22Rv1 (cell line): Measurements from ENCODE around the gene RANGAP1.

Experiments used
- ZFX ChIP-seq: fragments of 450-650 bp; IDR thresholded peaks from 2 replicates; pipeline ENCODE4 v1.6.1; 2017; ENCODE audit warnings: antibody characterized with exemption, borderline replicate concordance
- TF ChIP-seq, protein P1 (sequence below): fragments of 450-650 bp; IDR thresholded peaks from 2 replicates; pipeline ENCODE4 v1.5.1; 2017; ENCODE audit warnings: mild to moderate bottlenecking

DNA sequence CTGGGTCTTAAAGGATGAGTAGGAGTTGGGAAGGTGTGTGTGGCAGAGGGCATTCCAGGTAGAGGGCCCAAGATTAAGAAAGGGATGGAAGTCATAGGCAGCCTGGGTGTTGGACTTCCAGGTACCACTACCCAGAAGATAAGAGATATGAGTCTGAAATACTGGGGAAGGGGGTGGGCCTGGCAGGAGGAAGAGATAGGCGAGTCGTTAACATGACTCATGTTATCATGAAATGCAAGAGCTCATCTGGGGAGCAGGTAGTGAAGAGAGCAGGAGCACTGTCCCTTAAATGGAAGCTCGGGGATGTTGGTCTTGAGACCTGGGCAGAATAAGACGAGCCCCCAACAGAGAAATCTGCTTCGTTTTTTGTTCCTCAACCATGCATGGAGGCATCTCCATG, 25.5 kb upstream of the RANGAP1 start:
- TF ChIP-seq, protein P1, sequence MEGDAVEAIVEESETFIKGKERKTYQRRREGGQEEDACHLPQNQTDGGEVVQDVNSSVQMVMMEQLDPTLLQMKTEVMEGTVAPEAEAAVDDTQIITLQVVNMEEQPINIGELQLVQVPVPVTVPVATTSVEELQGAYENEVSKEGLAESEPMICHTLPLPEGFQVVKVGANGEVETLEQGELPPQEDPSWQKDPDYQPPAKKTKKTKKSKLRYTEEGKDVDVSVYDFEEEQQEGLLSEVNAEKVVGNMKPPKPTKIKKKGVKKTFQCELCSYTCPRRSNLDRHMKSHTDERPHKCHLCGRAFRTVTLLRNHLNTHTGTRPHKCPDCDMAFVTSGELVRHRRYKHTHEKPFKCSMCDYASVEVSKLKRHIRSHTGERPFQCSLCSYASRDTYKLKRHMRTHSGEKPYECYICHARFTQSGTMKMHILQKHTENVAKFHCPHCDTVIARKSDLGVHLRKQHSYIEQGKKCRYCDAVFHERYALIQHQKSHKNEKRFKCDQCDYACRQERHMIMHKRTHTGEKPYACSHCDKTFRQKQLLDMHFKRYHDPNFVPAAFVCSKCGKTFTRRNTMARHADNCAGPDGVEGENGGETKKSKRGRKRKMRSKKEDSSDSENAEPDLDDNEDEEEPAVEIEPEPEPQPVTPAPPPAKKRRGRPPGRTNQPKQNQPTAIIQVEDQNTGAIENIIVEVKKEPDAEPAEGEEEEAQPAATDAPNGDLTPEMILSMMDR, result no peak
- TF ChIP-seq ZFX, result no peak
